ENCODE results near the gene MAST2.

- no peak for TF ChIP-seq POLR2A (IDR thresholded peaks at IDR 0.05)
- TF ChIP-seq CTCF (IDR thresholded peaks at IDR 0.05), result no peak
Measured at GRCh38 chr1:46026531-46026930, 223.1 kb downstream of the MAST2 start.
